ENCODE results near the gene CLEC16A. TPM values are rescaled to one million over a fixed set of nuclear protein-coding genes. Genes with fewer than 3 reads are reported as not detected.

The CLEC16A gene
- total RNA-seq, 1 donor from 2014 or later = 57.6 TPM

DNA sequence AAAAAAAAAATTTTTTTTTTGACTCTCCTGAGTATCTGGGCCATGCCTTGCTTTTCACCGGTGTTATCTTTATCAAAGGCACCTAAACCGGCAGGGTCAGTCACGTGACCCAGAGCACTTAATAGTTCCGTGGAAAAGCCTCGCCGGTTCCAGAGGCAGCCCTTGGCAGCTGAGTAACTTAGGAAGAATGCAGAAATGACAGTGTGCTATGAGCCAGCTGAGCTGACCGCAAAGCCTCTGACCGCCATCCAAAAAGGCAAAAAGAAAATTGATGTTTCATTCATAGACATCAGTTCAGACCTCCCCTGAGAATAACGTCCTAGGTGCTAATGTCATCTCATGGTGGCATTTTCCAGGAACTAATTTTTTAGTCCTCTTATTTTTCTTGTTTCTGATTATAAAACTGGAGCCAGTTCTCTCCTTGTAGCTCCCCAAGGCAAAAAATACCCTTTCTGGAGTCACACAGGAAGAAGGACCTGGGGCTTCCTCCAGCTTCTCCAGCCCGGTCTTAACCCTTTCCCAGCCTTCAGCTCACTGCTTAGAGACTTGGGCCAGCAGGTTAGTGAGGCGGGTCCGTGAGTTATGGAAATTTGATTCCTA lies 189.1 kb downstream of the CLEC16A start:
- Mint-ChIP-seq H3K4me3 (no peak overlapping the region), H3K4me1 (peaks cover 17% of the 10 kb centered on the region), H3K9me3 (no peaks in the 10 kb centered on the region), H3K27ac (no peak overlapping the region), H3K27me3 (no peaks in the 10 kb centered on the region), H3K36me3 (ENCODE audit: low read depth) (peaks cover 76% of the 10 kb centered on the region)
- DNase-seq (no peak), ATAC-seq (ENCODE audit: low read depth) (no peak)
- TF ChIP-seq, protein P1, sequence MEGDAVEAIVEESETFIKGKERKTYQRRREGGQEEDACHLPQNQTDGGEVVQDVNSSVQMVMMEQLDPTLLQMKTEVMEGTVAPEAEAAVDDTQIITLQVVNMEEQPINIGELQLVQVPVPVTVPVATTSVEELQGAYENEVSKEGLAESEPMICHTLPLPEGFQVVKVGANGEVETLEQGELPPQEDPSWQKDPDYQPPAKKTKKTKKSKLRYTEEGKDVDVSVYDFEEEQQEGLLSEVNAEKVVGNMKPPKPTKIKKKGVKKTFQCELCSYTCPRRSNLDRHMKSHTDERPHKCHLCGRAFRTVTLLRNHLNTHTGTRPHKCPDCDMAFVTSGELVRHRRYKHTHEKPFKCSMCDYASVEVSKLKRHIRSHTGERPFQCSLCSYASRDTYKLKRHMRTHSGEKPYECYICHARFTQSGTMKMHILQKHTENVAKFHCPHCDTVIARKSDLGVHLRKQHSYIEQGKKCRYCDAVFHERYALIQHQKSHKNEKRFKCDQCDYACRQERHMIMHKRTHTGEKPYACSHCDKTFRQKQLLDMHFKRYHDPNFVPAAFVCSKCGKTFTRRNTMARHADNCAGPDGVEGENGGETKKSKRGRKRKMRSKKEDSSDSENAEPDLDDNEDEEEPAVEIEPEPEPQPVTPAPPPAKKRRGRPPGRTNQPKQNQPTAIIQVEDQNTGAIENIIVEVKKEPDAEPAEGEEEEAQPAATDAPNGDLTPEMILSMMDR (IDR thresholded peaks at IDR 0.05) = no peak
- ChIA-PET CTCF (interaction anchor here (0.6 to 1.6 kb wide), 2 partner anchors 11 to 118 kb away, joined by 3 to 4 read pairs; no protein-coding TSS in a partner anchor), POLR2A (interaction anchor here (0.7 to 1.1 kb wide), 3 partner anchors 28 to 122 kb away, joined by 3 to 6 read pairs (median 4); partner anchors contain the start of gene SOCS1)
- intact Hi-C loops (cut with micrococcal nuclease) = no loop called here

DNA sequence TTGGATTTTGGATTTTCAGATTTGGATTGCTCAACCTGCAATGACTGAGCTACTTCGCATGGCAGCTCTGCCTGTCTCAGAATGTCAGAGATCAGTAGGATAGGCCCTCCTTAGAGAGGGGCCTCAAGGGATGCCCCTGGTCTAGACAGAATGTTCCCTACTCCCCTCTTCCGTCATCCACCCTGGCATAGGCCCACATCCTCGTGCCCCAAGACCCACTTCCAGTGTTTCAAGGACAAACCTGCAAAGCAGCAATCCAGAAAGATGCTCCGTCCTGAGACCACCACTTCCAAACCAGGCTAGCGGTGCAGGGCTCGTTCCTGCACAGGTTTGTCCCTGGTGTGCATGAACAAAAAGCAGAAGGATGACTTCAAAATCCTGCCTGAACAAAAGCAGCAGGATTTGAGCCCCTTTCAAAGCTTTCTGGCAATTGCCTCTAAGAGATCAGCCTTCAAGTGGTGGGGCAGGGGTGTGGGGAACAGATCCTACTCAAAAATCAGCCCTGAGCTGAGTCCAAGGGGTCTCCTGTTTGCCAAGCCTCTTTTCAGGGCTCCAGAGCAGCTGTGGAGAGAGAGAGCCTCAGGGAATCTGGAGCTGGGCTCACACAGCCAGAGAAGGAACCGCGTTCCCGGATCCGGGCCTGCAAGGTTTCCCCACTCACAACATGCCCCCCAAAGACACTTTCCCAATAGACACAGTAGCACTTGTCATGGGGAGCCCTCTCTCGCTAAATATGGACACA lies 190.5 kb downstream of the CLEC16A start:
- ChIA-PET CTCF (interaction anchor here (1.6 kb wide), 1 partner anchor 10 kb away, joined by 4 read pairs; no protein-coding TSS in a partner anchor), POLR2A (no interaction called here)
- no peak overlapping the region for H3K27ac Mint-ChIP-seq

DNA sequence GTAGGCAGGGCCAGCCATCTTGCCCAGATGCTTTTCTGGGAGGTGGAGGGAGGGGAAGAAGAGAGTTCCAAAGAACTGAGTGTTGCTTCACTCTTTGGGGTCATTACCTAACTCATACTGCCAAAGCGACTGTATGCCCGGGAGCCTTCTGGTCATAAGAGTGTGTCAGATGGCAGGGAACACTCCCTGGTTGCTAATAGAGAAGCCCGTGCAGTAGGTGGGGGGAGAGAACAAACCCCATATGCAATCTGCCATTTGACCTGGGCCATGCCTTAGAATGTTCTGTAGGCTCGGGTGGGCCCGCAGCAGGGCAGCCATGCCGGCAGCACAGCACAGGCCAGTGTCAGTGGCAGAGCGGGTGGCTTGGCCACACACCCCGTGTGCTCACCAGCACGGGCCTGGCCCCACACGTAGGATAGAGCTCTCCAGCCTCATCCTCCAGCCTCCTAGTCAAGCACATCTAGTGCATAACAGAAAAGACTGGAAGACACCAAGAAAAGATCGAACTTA lies 191.2 kb downstream of the CLEC16A start:
- no peak for ATAC-seq (ENCODE audit: low read depth)
- POLR2A ChIA-PET = no interaction called here
- Mint-ChIP-seq H3K27ac (no peak overlapping the region), H3K9me3 (no peaks in the 10 kb centered on the region), H3K36me3 (ENCODE audit: low read depth) (peaks cover 71% of the 10 kb centered on the region), H3K4me3 (no peak overlapping the region), H3K4me1 (peaks cover 18% of the 10 kb centered on the region), H3K27me3 (no peaks in the 10 kb centered on the region)
- TF ChIP-seq, protein P1 (IDR thresholded peaks at IDR 0.05) = no peak
- intact Hi-C loops (cut with micrococcal nuclease) = no loop called here
- DNase-seq = no peak
- CTCF ChIA-PET = no interaction called here

More for the DNA sequence above, 190.5 kb downstream of the CLEC16A start:
- DNase-seq (no peak), ATAC-seq (ENCODE audit: low read depth) (no peak)
- TF ChIP-seq, protein P1 (IDR thresholded peaks at IDR 0.05) = no peak
- Mint-ChIP-seq H3K4me1 (peaks cover 18% of the 10 kb centered on the region), H3K9me3 (no peaks in the 10 kb centered on the region), H3K27me3 (no peaks in the 10 kb centered on the region), H3K36me3 (ENCODE audit: low read depth) (peaks cover 75% of the 10 kb centered on the region), H3K4me3 (no peak overlapping the region)
- intact Hi-C loops (cut with micrococcal nuclease) = no loop called here

DNA sequence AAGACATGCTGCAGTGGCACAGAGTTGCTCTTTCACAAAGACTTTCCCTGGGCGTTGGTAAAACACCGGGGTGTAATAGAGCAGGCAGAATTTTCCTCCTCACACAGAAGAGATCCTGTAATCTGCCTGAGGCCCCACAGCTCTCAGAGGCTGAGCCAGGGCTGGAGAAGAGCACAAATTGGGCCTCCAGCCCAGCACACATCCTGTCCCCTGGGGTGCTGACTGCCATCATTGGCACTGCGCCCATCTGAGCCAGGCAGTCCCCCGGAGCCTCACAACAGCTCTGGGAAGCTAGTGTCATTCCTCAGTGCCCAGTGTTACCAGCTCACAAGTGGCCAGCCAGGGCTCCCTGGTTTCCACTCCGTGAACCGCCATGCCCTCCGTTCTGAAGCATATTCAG lies 192.2 kb downstream of the CLEC16A start:
- Mint-ChIP-seq H3K9me3 (no peaks in the 10 kb centered on the region), H3K27ac (no peak overlapping the region), H3K4me3 (no peak overlapping the region), H3K27me3 (no peaks in the 10 kb centered on the region), H3K36me3 (ENCODE audit: low read depth) (peaks cover 66% of the 10 kb centered on the region), H3K4me1 (peaks cover 18% of the 10 kb centered on the region)
- ChIA-PET POLR2A (no interaction called here), CTCF (no interaction called here)
- intact Hi-C loops (cut with micrococcal nuclease) = no loop called here
- DNase-seq (no peak), ATAC-seq (ENCODE audit: low read depth) (no peak)
- TF ChIP-seq, protein P1 (IDR thresholded peaks at IDR 0.05) = no peak
